ENCODE measurements around the gene MECP2. TPM values are rescaled to one million over a fixed set of nuclear protein-coding genes. Genes with fewer than 3 reads are reported as not detected.

MECP2 gene
- total and polyA plus RNA-seq, 2 of the 13 experiments (the other 11 are each of a cell fraction or from before 2014, with no cell fraction given) = 7.9 to 18.1 TPM

DNA sequence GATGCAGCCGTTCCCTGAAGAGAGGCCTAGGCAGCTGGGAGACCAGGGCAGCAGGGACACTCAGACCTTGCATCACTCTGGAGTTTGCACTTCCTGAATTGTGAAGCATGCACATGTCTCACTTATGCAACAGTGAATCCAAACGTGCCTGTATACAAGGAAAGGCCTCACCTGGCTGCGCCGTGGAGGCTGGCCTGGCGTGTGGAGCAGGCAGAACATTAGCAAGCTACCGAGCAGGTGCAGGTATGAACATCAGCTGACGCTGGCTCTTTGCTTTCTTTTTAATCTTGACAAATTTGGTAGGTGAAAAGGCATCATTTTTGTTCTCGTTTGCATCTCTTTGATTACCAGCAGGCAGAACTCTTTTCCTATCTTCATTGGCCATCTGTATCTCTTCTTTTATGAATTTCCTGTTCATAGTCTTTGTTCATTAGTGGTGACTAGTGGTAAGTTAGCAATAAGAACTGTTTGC, 40.7 kb downstream of the MECP2 start (continued):
- TF ChIP-seq FOXP4 (CRISPR knock-in tag; IDR thresholded peaks at IDR 0.05) = peak; percentile 81
- TF ChIP-seq NFKB2 (CRISPR knock-in tag; IDR thresholded peaks at IDR 0.05; ENCODE audit: borderline replicate concordance) = peak; percentile 74
- TF ChIP-seq, protein P1, sequence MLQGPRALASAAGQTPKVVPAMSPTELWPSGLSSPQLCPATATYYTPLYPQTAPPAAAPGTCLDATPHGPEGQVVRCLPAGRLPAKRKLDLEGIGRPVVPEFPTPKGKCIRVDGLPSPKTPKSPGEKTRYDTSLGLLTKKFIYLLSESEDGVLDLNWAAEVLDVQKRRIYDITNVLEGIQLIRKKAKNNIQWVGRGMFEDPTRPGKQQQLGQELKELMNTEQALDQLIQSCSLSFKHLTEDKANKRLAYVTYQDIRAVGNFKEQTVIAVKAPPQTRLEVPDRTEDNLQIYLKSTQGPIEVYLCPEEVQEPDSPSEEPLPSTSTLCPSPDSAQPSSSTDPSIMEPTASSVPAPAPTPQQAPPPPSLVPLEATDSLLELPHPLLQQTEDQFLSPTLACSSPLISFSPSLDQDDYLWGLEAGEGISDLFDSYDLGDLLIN (CRISPR knock-in tag; IDR thresholded peaks at IDR 0.05; ENCODE audit: borderline replicate concordance) = no peak
- TF ChIP-seq KMT2A (CRISPR knock-in tag; IDR thresholded peaks at IDR 0.05) = peak; percentile 83
- TF ChIP-seq SMARCC2 (IDR thresholded peaks at IDR 0.05) = no peak
- peak; percentile 82 for TF ChIP-seq ZNF264 (CRISPR knock-in tag; IDR thresholded peaks at IDR 0.05)
- no peak for TF ChIP-seq ZNF557 (CRISPR knock-in tag; IDR thresholded peaks at IDR 0.05)
- TF ChIP-seq FOXA3 (CRISPR knock-in tag; IDR thresholded peaks at IDR 0.05) = peak; percentile 89
- TF ChIP-seq PHF5A (CRISPR knock-in tag; IDR thresholded peaks at IDR 0.05; ENCODE audit: low read depth, unreplicated experiment) = peak; percentile 79
- TF ChIP-seq SUZ12 (IDR thresholded peaks at IDR 0.05; ENCODE audit: low read depth, low read length) = no peak
- no peak for TF ChIP-seq GMEB2 (CRISPR knock-in tag; IDR thresholded peaks at IDR 0.05; ENCODE audit: low read depth)
- TF ChIP-seq YEATS2 (CRISPR knock-in tag; IDR thresholded peaks at IDR 0.05; ENCODE audit: borderline replicate concordance) = peak; percentile 82; the same call in 1 of the 2 replicates
- TF ChIP-seq HHEX (CRISPR knock-in tag; IDR thresholded peaks at IDR 0.05) = peak; percentile 64; the same call in 1 of the 2 replicates
- peak; percentile 81; the same call in 1 of the 2 replicates for TF ChIP-seq HOXA3 (CRISPR knock-in tag; IDR thresholded peaks at IDR 0.05)
- TF ChIP-seq NFIC (IDR thresholded peaks at IDR 0.05; ENCODE audit: low read length) = no peak
- TF ChIP-seq MEIS2 (CRISPR knock-in tag; IDR thresholded peaks at IDR 0.05) = 0 out of 2 replicates have a peak, but pooled peaks have one; percentile 38
- TF ChIP-seq, protein P2, sequence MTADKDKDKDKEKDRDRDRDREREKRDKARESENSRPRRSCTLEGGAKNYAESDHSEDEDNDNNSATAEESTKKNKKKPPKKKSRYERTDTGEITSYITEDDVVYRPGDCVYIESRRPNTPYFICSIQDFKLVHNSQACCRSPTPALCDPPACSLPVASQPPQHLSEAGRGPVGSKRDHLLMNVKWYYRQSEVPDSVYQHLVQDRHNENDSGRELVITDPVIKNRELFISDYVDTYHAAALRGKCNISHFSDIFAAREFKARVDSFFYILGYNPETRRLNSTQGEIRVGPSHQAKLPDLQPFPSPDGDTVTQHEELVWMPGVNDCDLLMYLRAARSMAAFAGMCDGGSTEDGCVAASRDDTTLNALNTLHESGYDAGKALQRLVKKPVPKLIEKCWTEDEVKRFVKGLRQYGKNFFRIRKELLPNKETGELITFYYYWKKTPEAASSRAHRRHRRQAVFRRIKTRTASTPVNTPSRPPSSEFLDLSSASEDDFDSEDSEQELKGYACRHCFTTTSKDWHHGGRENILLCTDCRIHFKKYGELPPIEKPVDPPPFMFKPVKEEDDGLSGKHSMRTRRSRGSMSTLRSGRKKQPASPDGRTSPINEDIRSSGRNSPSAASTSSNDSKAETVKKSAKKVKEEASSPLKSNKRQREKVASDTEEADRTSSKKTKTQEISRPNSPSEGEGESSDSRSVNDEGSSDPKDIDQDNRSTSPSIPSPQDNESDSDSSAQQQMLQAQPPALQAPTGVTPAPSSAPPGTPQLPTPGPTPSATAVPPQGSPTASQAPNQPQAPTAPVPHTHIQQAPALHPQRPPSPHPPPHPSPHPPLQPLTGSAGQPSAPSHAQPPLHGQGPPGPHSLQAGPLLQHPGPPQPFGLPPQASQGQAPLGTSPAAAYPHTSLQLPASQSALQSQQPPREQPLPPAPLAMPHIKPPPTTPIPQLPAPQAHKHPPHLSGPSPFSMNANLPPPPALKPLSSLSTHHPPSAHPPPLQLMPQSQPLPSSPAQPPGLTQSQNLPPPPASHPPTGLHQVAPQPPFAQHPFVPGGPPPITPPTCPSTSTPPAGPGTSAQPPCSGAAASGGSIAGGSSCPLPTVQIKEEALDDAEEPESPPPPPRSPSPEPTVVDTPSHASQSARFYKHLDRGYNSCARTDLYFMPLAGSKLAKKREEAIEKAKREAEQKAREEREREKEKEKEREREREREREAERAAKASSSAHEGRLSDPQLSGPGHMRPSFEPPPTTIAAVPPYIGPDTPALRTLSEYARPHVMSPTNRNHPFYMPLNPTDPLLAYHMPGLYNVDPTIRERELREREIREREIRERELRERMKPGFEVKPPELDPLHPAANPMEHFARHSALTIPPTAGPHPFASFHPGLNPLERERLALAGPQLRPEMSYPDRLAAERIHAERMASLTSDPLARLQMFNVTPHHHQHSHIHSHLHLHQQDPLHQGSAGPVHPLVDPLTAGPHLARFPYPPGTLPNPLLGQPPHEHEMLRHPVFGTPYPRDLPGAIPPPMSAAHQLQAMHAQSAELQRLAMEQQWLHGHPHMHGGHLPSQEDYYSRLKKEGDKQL (CRISPR knock-in tag; IDR thresholded peaks at IDR 0.05; ENCODE audit: low read depth) = 0 out of 2 replicates have a peak, but pooled peaks have one; percentile 52
- TF ChIP-seq ZNF274 (CRISPR knock-in tag; IDR thresholded peaks at IDR 0.05) = no peak
- TF ChIP-seq FOXK1 (CRISPR knock-in tag; IDR thresholded peaks at IDR 0.05; ENCODE audit: borderline replicate concordance, low read depth) = peak; percentile 84; the same call in 1 of the 2 replicates
- no peak for TF ChIP-seq SIN3B (IDR thresholded peaks at IDR 0.05; ENCODE audit: low read length)
- peak; percentile 87; the same call in 1 of the 2 replicates for TF ChIP-seq KDM4B (CRISPR knock-in tag; IDR thresholded peaks at IDR 0.05)
- peak; percentile 55; the same call in 1 of the 2 replicates for TF ChIP-seq ZNF607 (CRISPR knock-in tag; IDR thresholded peaks at IDR 0.05; ENCODE audit: borderline replicate concordance)
